ENCODE results near the gene HSD17B14. TPM values are rescaled to one million over a fixed set of nuclear protein-coding genes. Genes with fewer than 3 reads are reported as not detected.
A peak's percentile ranks its signal among the peaks of the same experiment; 100 is the strongest.

Gene HSD17B14
- total and polyA plus RNA-seq, 9 of the 15 experiments (the other 6 are each of a cell fraction or from before 2014, with no cell fraction given): 0.16 TPM; not detected in 8

DNA sequence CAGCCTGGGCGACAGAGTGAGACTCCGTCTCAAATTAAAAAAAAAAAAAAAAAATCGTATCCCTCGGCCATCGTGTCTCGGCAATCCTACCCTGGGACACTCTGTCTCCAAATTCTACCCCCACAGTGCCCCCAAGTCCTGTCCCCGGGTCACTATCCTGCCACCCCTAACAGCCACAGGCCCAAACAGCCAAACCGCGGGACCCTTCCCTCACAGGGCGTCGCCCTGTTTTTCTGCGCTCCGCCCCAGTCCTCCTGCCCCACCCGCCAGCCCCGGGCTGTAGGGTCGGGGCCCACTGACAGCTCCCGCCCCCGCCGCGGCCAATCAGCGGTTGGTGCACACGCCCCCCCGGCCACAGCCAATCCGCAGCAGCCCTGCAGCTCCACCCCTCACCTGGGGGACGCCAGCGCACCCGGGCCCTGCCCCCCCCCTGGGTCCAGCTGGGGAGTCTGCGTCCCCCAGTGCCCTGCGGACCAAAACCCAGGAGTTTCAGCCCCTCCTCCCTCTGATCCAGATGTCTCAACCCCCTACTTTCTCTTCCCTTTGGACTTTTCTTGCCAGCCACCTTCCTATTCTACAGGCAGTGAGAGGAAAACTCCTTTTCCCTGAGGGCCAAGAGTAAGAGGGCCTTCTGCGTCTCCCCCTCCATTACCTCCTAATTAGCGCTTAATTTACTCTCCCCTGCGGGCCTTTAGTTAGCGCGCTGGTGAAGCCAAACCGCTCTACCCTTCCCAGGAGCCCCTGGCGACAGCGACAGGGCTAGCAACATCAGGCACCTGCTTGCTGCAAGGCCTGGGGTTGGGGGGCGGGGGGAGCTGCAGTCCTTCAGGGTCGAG lies 24.0 kb downstream of the HSD17B14 start:
- FAIRE-seq: peak; percentile 81
- TF ChIP-seq, protein P1, sequence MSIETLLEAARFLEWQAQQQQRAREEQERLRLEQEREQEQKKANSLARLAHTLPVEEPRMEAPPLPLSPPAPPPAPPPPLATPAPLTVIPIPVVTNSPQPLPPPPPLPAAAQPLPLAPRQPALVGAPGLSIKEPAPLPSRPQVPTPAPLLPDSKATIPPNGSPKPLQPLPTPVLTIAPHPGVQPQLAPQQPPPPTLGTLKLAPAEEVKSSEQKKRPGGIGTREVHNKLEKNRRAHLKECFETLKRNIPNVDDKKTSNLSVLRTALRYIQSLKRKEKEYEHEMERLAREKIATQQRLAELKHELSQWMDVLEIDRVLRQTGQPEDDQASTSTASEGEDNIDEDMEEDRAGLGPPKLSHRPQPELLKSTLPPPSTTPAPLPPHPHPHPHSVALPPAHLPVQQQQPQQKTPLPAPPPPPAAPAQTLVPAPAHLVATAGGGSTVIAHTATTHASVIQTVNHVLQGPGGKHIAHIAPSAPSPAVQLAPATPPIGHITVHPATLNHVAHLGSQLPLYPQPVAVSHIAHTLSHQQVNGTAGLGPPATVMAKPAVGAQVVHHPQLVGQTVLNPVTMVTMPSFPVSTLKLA (conservative IDR thresholded peaks at IDR 0.05): peak; percentile 62 to 79; a peak in 3 of 4 replicates
- peak; percentile 63 for TF ChIP-seq POLR2B (IDR thresholded peaks at IDR 0.05; ENCODE audit: low read depth, partially characterized antibody)
- TF ChIP-seq, protein P2, sequence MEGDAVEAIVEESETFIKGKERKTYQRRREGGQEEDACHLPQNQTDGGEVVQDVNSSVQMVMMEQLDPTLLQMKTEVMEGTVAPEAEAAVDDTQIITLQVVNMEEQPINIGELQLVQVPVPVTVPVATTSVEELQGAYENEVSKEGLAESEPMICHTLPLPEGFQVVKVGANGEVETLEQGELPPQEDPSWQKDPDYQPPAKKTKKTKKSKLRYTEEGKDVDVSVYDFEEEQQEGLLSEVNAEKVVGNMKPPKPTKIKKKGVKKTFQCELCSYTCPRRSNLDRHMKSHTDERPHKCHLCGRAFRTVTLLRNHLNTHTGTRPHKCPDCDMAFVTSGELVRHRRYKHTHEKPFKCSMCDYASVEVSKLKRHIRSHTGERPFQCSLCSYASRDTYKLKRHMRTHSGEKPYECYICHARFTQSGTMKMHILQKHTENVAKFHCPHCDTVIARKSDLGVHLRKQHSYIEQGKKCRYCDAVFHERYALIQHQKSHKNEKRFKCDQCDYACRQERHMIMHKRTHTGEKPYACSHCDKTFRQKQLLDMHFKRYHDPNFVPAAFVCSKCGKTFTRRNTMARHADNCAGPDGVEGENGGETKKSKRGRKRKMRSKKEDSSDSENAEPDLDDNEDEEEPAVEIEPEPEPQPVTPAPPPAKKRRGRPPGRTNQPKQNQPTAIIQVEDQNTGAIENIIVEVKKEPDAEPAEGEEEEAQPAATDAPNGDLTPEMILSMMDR (IDR thresholded peaks at IDR 0.05 in 2 of 3, conservative IDR thresholded peaks at IDR 0.05 in 1 of 3; ENCODE audit: insufficient read depth in 2 of 3, low read depth in 1 of 3, low read length in 3 of 3): peak in 1 of 3 experiments; percentile 17; a peak in 1 of 6 replicates
- peak; percentile 81 for TF ChIP-seq DACH1 (IDR thresholded peaks at IDR 0.05; ENCODE audit: partially characterized antibody)
- TF ChIP-seq TGIF2 (CRISPR knock-in tag; IDR thresholded peaks at IDR 0.05): peak; percentile 71; the same call in 1 of the 2 replicates
- TF ChIP-seq FOXK2 (conservative IDR thresholded peaks at IDR 0.05 in 1 of 2, IDR thresholded peaks at IDR 0.05 in 1 of 2; ENCODE audit: low read depth in 2 of 2): peak in 1 of 2 experiments; percentile 42; a peak in 2 of 4 replicates
- no peak for TF ChIP-seq BRCA1 (IDR thresholded peaks at IDR 0.05)
- no peak for TF ChIP-seq BRCA1 (CRISPR knock-in tag; IDR thresholded peaks at IDR 0.05)
- TF ChIP-seq, protein P3, sequence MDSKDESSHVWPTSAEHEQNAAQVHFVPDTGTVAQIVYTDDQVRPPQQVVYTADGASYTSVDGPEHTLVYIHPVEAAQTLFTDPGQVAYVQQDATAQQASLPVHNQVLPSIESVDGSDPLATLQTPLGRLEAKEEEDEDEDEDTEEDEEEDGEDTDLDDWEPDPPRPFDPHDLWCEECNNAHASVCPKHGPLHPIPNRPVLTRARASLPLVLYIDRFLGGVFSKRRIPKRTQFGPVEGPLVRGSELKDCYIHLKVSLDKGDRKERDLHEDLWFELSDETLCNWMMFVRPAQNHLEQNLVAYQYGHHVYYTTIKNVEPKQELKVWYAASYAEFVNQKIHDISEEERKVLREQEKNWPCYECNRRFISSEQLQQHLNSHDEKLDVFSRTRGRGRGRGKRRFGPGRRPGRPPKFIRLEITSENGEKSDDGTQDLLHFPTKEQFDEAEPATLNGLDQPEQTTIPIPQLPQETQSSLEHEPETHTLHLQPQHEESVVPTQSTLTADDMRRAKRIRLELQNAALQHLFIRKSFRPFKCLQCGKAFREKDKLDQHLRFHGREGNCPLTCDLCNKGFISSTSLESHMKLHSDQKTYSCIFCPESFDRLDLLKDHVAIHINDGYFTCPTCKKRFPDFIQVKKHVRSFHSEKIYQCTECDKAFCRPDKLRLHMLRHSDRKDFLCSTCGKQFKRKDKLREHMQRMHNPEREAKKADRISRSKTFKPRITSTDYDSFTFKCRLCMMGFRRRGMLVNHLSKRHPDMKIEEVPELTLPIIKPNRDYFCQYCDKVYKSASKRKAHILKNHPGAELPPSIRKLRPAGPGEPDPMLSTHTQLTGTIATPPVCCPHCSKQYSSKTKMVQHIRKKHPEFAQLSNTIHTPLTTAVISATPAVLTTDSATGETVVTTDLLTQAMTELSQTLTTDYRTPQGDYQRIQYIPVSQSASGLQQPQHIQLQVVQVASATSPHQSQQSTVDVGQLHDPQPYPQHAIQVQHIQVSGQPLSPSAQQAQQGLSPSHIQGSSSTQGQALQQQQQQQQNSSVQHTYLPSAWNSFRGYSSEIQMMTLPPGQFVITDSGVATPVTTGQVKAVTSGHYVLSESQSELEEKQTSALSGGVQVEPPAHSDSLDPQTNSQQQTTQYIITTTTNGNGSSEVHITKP (IDR thresholded peaks at IDR 0.05; ENCODE audit: partially characterized antibody): peak; percentile 76
- TF ChIP-seq NFYB (IDR thresholded peaks at IDR 0.05; ENCODE audit: extremely low read depth, insufficient read length): peak; percentile 73
- TF ChIP-seq POLR2G (IDR thresholded peaks at IDR 0.05; ENCODE audit: low read depth, low read length): peak; percentile 84
- peak; percentile 72 for TF ChIP-seq RBFOX2 (IDR thresholded peaks at IDR 0.05; ENCODE audit: low read depth, low read length)
- TF ChIP-seq DMBX1 (CRISPR knock-in tag; IDR thresholded peaks at IDR 0.05; ENCODE audit: borderline replicate concordance): no peak

More for the DNA sequence above, 24.0 kb downstream of the HSD17B14 start:
- 15% methylated on average over 21 of the region's 39 CpGs for WGBS (ENCODE audit: insufficient coverage, low coverage, missing lambda C conversion rate)
- intact Hi-C loops (cut with micrococcal nuclease) (no loop called here), in situ Hi-C loops (cut with MboI) (no loop called here)
- Histone ChIP-seq H3K79me2 (ENCODE audit: control insufficient read depth, insufficient read depth, low read length) (peaks cover 39% of the 10 kb centered on the region), H3K4me2 (ENCODE audit: insufficient read depth, low read length) (peak overlapping the region; percentile 74), H3K9me1 (ENCODE audit: control insufficient read depth, insufficient read depth, low read length) (peaks cover 3% of the 10 kb centered on the region), H3K27ac (ENCODE audit: extremely low read depth, low read depth, low read length) (peak overlapping the region; percentile 72), H3K9me3 (replicated peaks; ENCODE audit: control insufficient read depth, insufficient read depth, low read depth, low read length) (no peaks in the 10 kb centered on the region), H3K4me3 (peak overlapping the region; percentile 66), H3K27me3 (ENCODE audit: control insufficient read depth in 2 of 2, insufficient read depth in 2 of 2, low read length in 2 of 2) (no peaks in the 10 kb centered on the region), H4K20me1 (replicated peaks; ENCODE audit: control insufficient read depth, insufficient read depth, low read length) (0 out of 2 replicates have a peak, but pooled peaks cover 3% of the 10 kb centered on the region), H3K36me3 (ENCODE audit: control insufficient read depth, insufficient read depth, low read length) (peaks cover 10% of the 10 kb centered on the region; the same call in 1 of the 3 replicates), H3K4me1 (replicated peaks in 1 of 2; ENCODE audit: control insufficient read depth in 2 of 2, insufficient read depth in 2 of 2, low read length in 2 of 2) (peaks cover 28 to 54% of the 10 kb centered on the region in 2 experiments), H2AFZ (ENCODE audit: low read depth, low read length) (peak overlapping the region; percentile 94), H3K9ac (ENCODE audit: insufficient read depth in 1 of 2, low read depth in 2 of 2, low read length in 2 of 2) (peak overlapping the region; percentile 48 to 91; a peak in 3 of 4 replicates)
- no TSS peak for BruUV-seq (replicated peaks)
- DNase-seq (ENCODE audit: extremely low read depth in 1 of 4, low spot score in 3 of 4) (peak; percentile 95 to 99 (median 99)), ATAC-seq (peak; percentile 89)
- CTCF ChIA-PET (ENCODE audit: low intra/inter-chr PET ratio): interaction anchor here (0.6 kb wide), 2 partner anchors 137 to 154 kb away, joined by 3 to 4 read pairs; no protein-coding TSS in a partner anchor
- POLR2A ChIA-PET: interaction anchor here (0.6 to 3.9 kb wide), 9 partner anchors 15 to 158 kb away, joined by 3 to 20 read pairs (median 3); no protein-coding TSS in a partner anchor

Data from K562 (cell line).